ENCODE measurements around the gene ARHGAP9. TPM values are rescaled to one million over a fixed set of nuclear protein-coding genes. Genes with fewer than 3 reads are reported as not detected.

The ARHGAP9 gene
- total and polyA plus RNA-seq, 2 of the 4 experiments (the other 2 are of a cell fraction) = 0.18 to 0.79 TPM

- Histone ChIP-seq H4K20me1 (ENCODE audit: insufficient read depth, low read length) (peaks cover 74% of the 10 kb centered on the region), H2BK20ac (ENCODE audit: low read depth, low read length) (no peak overlapping the region), H3K23ac (ENCODE audit: low read depth, low read length) (no peak overlapping the region), H4K91ac (ENCODE audit: insufficient read depth, low read depth, low read length) (no peak overlapping the region), H2AFZ (replicated peaks; ENCODE audit: low read length, poor library complexity) (no peak overlapping the region), H3K27me3 (ENCODE audit: control insufficient read depth, insufficient read depth, low read length) (no peaks in the 10 kb centered on the region), H3K4me1 (ENCODE audit: control insufficient read depth, insufficient read depth, low read length) (peaks cover 12% of the 10 kb centered on the region), H3K9me3 (ENCODE audit: control insufficient read depth, insufficient read depth, low read length) (no peaks in the 10 kb centered on the region), H2AK9ac (replicated peaks; ENCODE audit: low read depth, low read length, poor library complexity) (no peak overlapping the region), H3K14ac (replicated peaks; ENCODE audit: low read depth, low read length) (no peak overlapping the region), H3K4me2 (ENCODE audit: low read depth, low read length) (no peak overlapping the region), H2BK5ac (ENCODE audit: low read depth, low read length, poor library complexity, severe bottlenecking) (no peak overlapping the region), H3K9me1 (ENCODE audit: insufficient read depth, low read length) (peaks cover 6% of the 10 kb centered on the region; the same call in 1 of the 2 replicates), H3K9ac (ENCODE audit: low read depth, low read length) (no peak overlapping the region), H3K56ac (ENCODE audit: extremely low read depth, insufficient read depth, low read length) (no peak overlapping the region), H3K36me3 (ENCODE audit: control insufficient read depth, insufficient read depth, low read length) (peaks cover 54% of the 10 kb centered on the region), H3K4me3 (ENCODE audit: insufficient read depth, low read depth, low read length) (no peak overlapping the region), H4K8ac (ENCODE audit: low read depth in 2 of 2, low read length in 2 of 2) (no peak overlapping the region), H3K18ac (ENCODE audit: low read depth, low read length) (no peak overlapping the region), H3K79me1 (ENCODE audit: low read depth in 1 of 2, low read length in 2 of 2) (peaks cover 15 to 74% of the 10 kb centered on the region in 2 experiments), H3K4ac (ENCODE audit: low read depth, low read length) (no peak overlapping the region), H3K27ac (ENCODE audit: insufficient read depth, low read length) (peak overlapping the region; percentile 15; the same call in 1 of the 2 replicates), H4K5ac (ENCODE audit: low read depth, low read length) (no peak overlapping the region), H2BK120ac (ENCODE audit: low read depth, low read length) (no peak overlapping the region), H2BK15ac (ENCODE audit: low read depth, low read length) (no peak overlapping the region), H2AK5ac (ENCODE audit: low read depth, low read length) (no peak overlapping the region)
- ChIA-PET POLR2A (ENCODE audit: unreplicated experiment) (no interaction called here), CTCF (no interaction called here)
- no TSS peak for BruUV-seq (replicated peaks)
- intact Hi-C loops (cut with micrococcal nuclease) = no loop called here
- no peak for TF ChIP-seq CEBPB (IDR thresholded peaks at IDR 0.05; ENCODE audit: low read depth, low read length)
- TF ChIP-seq POLR2A (IDR thresholded peaks at IDR 0.05; ENCODE audit: low read depth, low read length) = peak; percentile 31; the same call in 1 of the 2 replicates
- TF ChIP-seq RFX5 (IDR thresholded peaks at IDR 0.05; ENCODE audit: low read depth, low read length) = no peak
- no peak for TF ChIP-seq MAZ (IDR thresholded peaks at IDR 0.05; ENCODE audit: borderline replicate concordance, low read depth, low read length)
- TF ChIP-seq MXI1 (IDR thresholded peaks at IDR 0.05; ENCODE audit: borderline replicate concordance, low read depth, low read length) = no peak
- no peak for TF ChIP-seq FOS (IDR thresholded peaks at IDR 0.05; ENCODE audit: low read depth, low read length)
- TF ChIP-seq NFE2L2 (IDR thresholded peaks at IDR 0.05; ENCODE audit: low read depth, low read length) = 0 out of 2 replicates have a peak, but pooled peaks have one; percentile 9
- TF ChIP-seq CHD1 (IDR thresholded peaks at IDR 0.05; ENCODE audit: low read depth, low read length) = no peak
- no peak for TF ChIP-seq MAFK (IDR thresholded peaks at IDR 0.05; ENCODE audit: low read depth, low read length)
- TF ChIP-seq SMC3 (IDR thresholded peaks at IDR 0.05; ENCODE audit: low read depth, low read length) = no peak
- no peak for TF ChIP-seq RCOR1 (IDR thresholded peaks at IDR 0.05; ENCODE audit: insufficient replicate concordance, low read length)
- no peak for TF ChIP-seq USF2 (IDR thresholded peaks at IDR 0.05; ENCODE audit: low read depth, low read length)
- no peak for TF ChIP-seq ELK1 (IDR thresholded peaks at IDR 0.05; ENCODE audit: borderline replicate concordance, low read depth, low read length)
- no peak for TF ChIP-seq BHLHE40 (IDR thresholded peaks at IDR 0.05; ENCODE audit: low read depth, low read length)
- no peak for TF ChIP-seq RAD21 (IDR thresholded peaks at IDR 0.05; ENCODE audit: low read length)
- TF ChIP-seq CTCF (conservative IDR thresholded peaks at IDR 0.05; ENCODE audit: low read depth, low read length) = no peak
- ATAC-seq (ENCODE audit: low read depth) (no peak), DNase-seq (peak; percentile 72)
- in situ Hi-C loops (cut with MboI; ENCODE audit: low sequenced_read_pairs) = no loop called here
- dilution Hi-C loops (cut with HindIII; ENCODE audit: low sequenced_read_pairs, unreplicated experiment) = no loop called here
- WGBS, 2 experiments (ENCODE audit: extremely low coverage in 2 of 2, insufficient read length in 1 of 2) = no CpG with 5 or more reads among the region's 1 CpG
Observed at GRCh38 chr12:57517187-57517586, 37.5 kb upstream of the ARHGAP9 start.
